Karpas-422 (cell line): ENCODE data around the gene KRTAP9-6. TPM values are rescaled to one million over a fixed set of nuclear protein-coding genes. Genes with fewer than 3 reads are reported as not detected.
"Not testable (repeated sequence)": the region's sequence is repeated elsewhere in the genome, so short reads cannot be mapped to it uniquely, and the experiment has no call there.

Experiments used
- DNase-seq: peaks from one replicate; pipeline ENCODE4 v3.0.0-alpha.2; 2015
- H2AFZ ChIP-seq: fragments of 200-600 bp; sonication (generic); 2 replicates; pipeline ENCODE4 v1.6.1; 2014; ENCODE audit warnings: antibody characterized with exemption, low read length, mixed read lengths
- H3K27ac ChIP-seq: fragments of 200-600 bp; sonication (generic); 2 replicates; pipeline ENCODE4 v1.5.1; 2014; ENCODE audit warnings: mild to moderate bottlenecking, low read length, moderate library complexity
- H3K27me3 ChIP-seq: fragments of 200-600 bp; sonication (generic); 2 replicates; pipeline ENCODE4 v1.6.1; 2014; ENCODE audit warnings: low read length, mixed read lengths
- H3K36me3 ChIP-seq: fragments of 200-600 bp; sonication (generic); 2 replicates; pipeline ENCODE4 v1.6.1; 2014; ENCODE audit warnings: low read length, mixed read lengths; ENCODE audit not compliant: insufficient read depth
- H3K4me1 ChIP-seq: fragments of 200-600 bp; sonication (generic); 2 replicates; pipeline ENCODE4 v1.6.1; 2014; ENCODE audit warnings: mild to moderate bottlenecking, low read length, mixed read lengths
- H3K4me2 ChIP-seq: fragments of 200-600 bp; sonication (generic); 2 replicates; pipeline ENCODE4 v1.6.1; 2014; ENCODE audit warnings: low read length, low read depth, mild to moderate bottlenecking; ENCODE audit not compliant: poor library complexity, severe bottlenecking
- H3K4me3 ChIP-seq: fragments of 200-600 bp; sonication (generic); 2 replicates; pipeline ENCODE4 v1.5.1; 2014; ENCODE audit warnings: mild to moderate bottlenecking, antibody characterized with exemption, low read length, mixed read lengths
- H3K79me2 ChIP-seq: fragments of 200-600 bp; sonication (generic); 2 replicates; pipeline ENCODE4 v1.6.1; 2014; ENCODE audit warnings: mild to moderate bottlenecking, low read length, mixed read lengths
- H3K9ac ChIP-seq: fragments of 200-600 bp; sonication (generic); 2 replicates; pipeline ENCODE4 v1.6.0; 2014; ENCODE audit warnings: low read length
- H3K9me2 ChIP-seq: fragments of 200-600 bp; sonication (generic), shearing (Covaris generic); replicated peaks from 2 replicates; pipeline ENCODE4 v1.6.0; 2014; ENCODE audit warnings: mild to moderate bottlenecking, low read length, moderate library complexity; ENCODE audit not compliant: insufficient read depth
- H3K9me3 ChIP-seq: fragments of 300-700, 200-600 bp; sonication (generic); 2 replicates; pipeline ENCODE4 v1.6.1; 2014; ENCODE audit warnings: low read length, mixed read lengths
- H4K20me1 ChIP-seq: fragments of 200-600 bp; sonication (generic); 2 replicates; pipeline ENCODE4 v1.6.1; 2014; ENCODE audit warnings: mild to moderate bottlenecking, antibody characterized with exemption, low read length, low read depth; ENCODE audit not compliant: insufficient read depth
- total RNA-seq: library from RNA; depleted of rRNA; stranded (reverse); fragments of >200 nt; shearing (Covaris generic); gene quantifications from 2 replicates; pipeline ENCODE4 v1.2.3, GENCODE V29; 2014; ENCODE audit warnings: low replicate concordance; rRNA removed

Gene KRTAP9-6
- not detected in 2 replicates for total RNA-seq

- Histone ChIP-seq H3K9me2 (no peaks in the 10 kb centered on the region), H3K27me3 (0 out of 2 replicates have a peak, but pooled peaks cover 2% of the 10 kb centered on the region), H3K9ac (no peak within 1 kb of the TSS), H3K27ac (no peak within 1 kb of the TSS), H3K9me3 (no peaks in the 10 kb centered on the region), H3K36me3 (no peaks in the 10 kb centered on the region), H3K4me2 (no peak within 1 kb of the TSS), H3K79me2 (no peaks in the 10 kb centered on the region), H2AFZ (no peak within 1 kb of the TSS), H3K4me1 (no peaks in the 10 kb centered on the region), H4K20me1 (no peaks in the 10 kb centered on the region), H3K4me3 (no peak within 1 kb of the TSS)
- DNase-seq = no peak
Observed at GRCh38 chr17:41265078-41265477, at the start of gene KRTAP9-6. TSS of gene KRTAP9-6 (plus strand) at chr17:41265378. CDS start at chr17:41265378, 0 bp downstream.

DNA sequence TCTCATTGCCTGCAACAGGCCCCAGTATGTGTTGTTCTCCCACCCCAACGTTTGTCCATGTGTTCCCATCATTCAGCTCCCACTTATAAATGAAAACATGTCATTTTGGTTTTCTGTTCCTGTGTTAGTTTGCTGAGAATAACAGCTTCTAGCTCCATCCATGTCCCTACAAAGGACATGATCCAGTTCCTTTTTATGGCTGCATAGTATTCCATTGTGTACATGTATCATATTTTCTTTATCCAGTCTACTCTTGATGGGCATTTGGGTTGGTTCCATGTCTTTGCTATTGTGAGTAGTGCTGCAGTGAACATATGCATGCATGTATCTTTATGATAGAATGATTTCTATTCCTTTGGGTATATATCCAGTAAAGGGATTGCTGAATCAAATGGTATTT is 49.5 kb upstream of the KRTAP9-6 start:
- Histone ChIP-seq H4K20me1 (no peaks in the 10 kb centered on the region), H3K4me1 (no peaks in the 10 kb centered on the region), H3K27me3 (no peaks in the 10 kb centered on the region), H3K9ac (no peak overlapping the region), H3K9me3 (no peaks in the 10 kb centered on the region), H2AFZ (no peak overlapping the region), H3K4me3 (no peak overlapping the region), H3K79me2 (no peaks in the 10 kb centered on the region), H3K27ac (no peak overlapping the region), H3K36me3 (no peaks in the 10 kb centered on the region), H3K4me2 (no peak overlapping the region), H3K9me2 (no peaks in the 10 kb centered on the region)
- no peak for DNase-seq

GRCh38 chr17:41223821-41224220 is 41.4 kb upstream of the KRTAP9-6 start:
- no peak for DNase-seq
- no peaks in the 10 kb centered on the region for H4K20me1 ChIP-seq
- no peak overlapping the region for H3K4me2 ChIP-seq

DNA sequence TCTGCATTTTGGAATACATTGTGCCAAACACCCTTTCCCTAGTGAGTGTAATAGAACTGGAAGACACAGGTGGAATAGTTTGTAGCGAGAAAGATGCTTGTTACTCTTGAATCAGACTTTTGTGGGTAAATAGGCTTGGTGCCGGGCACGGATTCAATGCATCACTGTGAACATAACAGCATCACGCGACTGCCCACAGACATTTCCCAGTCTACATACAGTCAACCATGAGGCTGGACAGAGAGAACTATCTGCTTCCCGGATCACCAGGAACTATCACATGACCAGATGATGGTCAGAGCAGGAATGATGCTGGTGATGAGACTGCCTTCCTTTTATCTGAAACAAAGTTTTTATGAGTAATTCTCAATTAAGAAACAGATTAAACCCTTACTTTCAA is 39.1 kb upstream of the KRTAP9-6 start:
- H3K4me3 ChIP-seq = no peak overlapping the region
- H3K27me3 ChIP-seq = no peaks in the 10 kb centered on the region
- H3K9ac ChIP-seq = no peak overlapping the region
- H3K9me2 ChIP-seq = no peaks in the 10 kb centered on the region
- H2AFZ ChIP-seq = no peak overlapping the region
- no peaks in the 10 kb centered on the region for H3K4me1 ChIP-seq
- no peak overlapping the region for H3K27ac ChIP-seq
- no peak for DNase-seq
- H3K79me2 ChIP-seq = no peaks in the 10 kb centered on the region
- H4K20me1 ChIP-seq = no peaks in the 10 kb centered on the region
- no peaks in the 10 kb centered on the region for H3K36me3 ChIP-seq
- H3K9me3 ChIP-seq = no peaks in the 10 kb centered on the region
- no peak overlapping the region for H3K4me2 ChIP-seq

More at GRCh38 chr17:41223821-41224220, 41.4 kb upstream of the KRTAP9-6 start:
- Histone ChIP-seq H3K27ac (no peak overlapping the region), H2AFZ (no peak overlapping the region), H3K4me1 (no peaks in the 10 kb centered on the region), H3K27me3 (no peaks in the 10 kb centered on the region), H3K4me3 (no peak overlapping the region), H3K9me2 (no peaks in the 10 kb centered on the region), H3K9ac (no peak overlapping the region), H3K36me3 (no peaks in the 10 kb centered on the region), H3K9me3 (no peaks in the 10 kb centered on the region), H3K79me2 (no peaks in the 10 kb centered on the region)

DNA sequence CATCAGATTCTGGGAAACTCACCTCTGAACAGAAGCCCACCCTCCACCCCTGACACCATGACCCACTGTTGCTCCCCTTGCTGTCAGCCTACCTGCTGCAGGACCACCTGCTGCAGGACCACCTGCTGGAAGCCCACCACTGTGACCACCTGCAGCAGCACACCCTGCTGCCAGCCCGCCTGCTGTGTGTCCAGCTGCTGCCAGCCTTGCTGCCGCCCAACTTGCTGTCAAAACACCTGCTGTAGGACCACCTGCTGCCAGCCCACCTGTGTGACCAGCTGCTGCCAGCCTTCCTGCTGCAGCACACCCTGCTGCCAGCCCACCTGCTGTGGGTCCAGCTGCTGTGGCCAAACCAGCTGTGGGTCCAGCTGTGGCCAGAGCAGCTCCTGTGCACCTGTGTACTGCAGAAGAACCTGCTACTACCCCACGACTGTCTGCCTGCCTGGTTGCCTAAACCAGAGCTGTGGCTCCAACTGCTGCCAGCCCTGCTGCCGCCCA is 38.5 kb upstream of the KRTAP9-6 start, which contains the start of gene KRTAP9-2:
Gene KRTAP9-2 (plus strand): TSS at position 51 of the 498 bp plus-strand sequence. CDS start 7 bp downstream, at position 58.
- H3K4me1 ChIP-seq, H3K4me3 ChIP-seq, H3K27me3 ChIP-seq, H3K9me3 ChIP-seq, H3K27ac ChIP-seq, DNase-seq, H4K20me1 ChIP-seq, H3K9ac ChIP-seq, H3K4me2 ChIP-seq, H2AFZ ChIP-seq, H3K9me2 ChIP-seq, H3K36me3 ChIP-seq, H3K79me2 ChIP-seq: not testable (repeated sequence)

- no peak overlapping the region for H3K27ac ChIP-seq
Observed at GRCh38 chr17:41230094-41230493, 35.1 kb upstream of the KRTAP9-6 start.

DNA sequence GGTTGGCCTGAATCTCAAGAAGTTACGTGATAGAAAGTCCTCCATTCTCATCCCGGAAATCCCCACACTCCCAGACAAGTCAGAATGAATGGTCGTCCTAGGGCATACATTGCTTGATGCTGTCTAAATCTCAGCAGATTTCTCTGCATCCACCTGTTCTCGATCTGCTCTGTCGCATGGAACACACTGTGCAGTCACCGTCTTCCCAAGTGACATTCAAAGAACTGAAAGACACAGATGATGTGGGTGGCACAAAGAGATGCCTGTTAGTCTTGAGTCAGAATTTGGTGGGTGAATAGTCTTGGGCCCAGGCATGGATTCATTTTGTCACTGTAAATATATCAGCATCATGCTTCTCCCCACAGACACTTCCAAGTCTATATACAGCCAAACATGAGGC is 33.4 kb upstream of the KRTAP9-6 start:
- H3K27me3 ChIP-seq = no peaks in the 10 kb centered on the region
- H3K4me3 ChIP-seq = no peak overlapping the region
- no peak overlapping the region for H3K4me2 ChIP-seq
- no peak for DNase-seq
- H4K20me1 ChIP-seq = no peaks in the 10 kb centered on the region
- H3K4me1 ChIP-seq = no peaks in the 10 kb centered on the region
- no peak overlapping the region for H3K27ac ChIP-seq
- no peaks in the 10 kb centered on the region for H3K9me3 ChIP-seq
- H2AFZ ChIP-seq = no peak overlapping the region
- no peak overlapping the region for H3K9ac ChIP-seq
- no peaks in the 10 kb centered on the region for H3K36me3 ChIP-seq
- no peaks in the 10 kb centered on the region for H3K9me2 ChIP-seq
- no peaks in the 10 kb centered on the region for H3K79me2 ChIP-seq

More at GRCh38 chr17:41230094-41230493, 35.1 kb upstream of the KRTAP9-6 start:
- Histone ChIP-seq H3K79me2 (no peaks in the 10 kb centered on the region), H2AFZ (no peak overlapping the region), H3K9me3 (no peaks in the 10 kb centered on the region), H3K9me2 (no peaks in the 10 kb centered on the region), H3K27me3 (no peaks in the 10 kb centered on the region), H3K4me3 (no peak overlapping the region), H3K4me2 (no peak overlapping the region), H3K9ac (no peak overlapping the region), H4K20me1 (no peaks in the 10 kb centered on the region), H3K4me1 (no peaks in the 10 kb centered on the region), H3K36me3 (no peaks in the 10 kb centered on the region)
- DNase-seq = no peak

DNA sequence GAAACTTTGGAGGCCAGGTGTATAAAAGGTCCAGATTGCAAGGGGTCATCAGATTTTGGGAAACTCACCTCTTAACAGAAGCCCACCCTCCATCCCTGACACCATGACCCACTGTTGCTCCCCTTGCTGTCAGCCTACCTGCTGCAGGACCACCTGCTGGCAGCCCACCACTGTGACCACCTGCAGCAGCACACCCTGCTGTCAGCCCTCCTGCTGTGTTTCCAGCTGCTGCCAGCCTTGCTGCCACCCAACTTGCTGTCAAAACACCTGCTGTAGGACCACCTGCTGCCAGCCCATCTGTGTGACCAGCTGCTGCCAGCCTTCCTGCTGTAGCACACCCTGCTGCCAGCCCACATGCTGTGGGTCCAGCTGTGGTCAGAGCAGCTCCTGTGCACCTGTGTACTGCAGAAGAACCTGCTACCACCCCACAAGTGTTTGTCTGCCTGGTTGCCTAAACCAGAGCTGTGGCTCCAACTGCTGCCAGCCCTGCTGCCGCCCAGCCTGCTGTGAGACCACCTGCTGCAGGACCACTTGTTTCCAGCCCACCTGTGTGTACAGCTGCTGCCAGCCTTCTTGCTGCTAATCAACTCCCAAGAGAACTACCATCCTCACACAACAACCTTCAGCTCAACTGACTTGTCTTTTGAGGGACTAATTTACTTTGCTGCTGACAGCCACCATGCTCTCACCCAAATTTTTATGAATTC is 32.6 kb upstream of the KRTAP9-6 start, which contains the start of gene KRTAP9-3:
Gene KRTAP9-3 (plus strand): TSS at position 51 of the 707 bp plus-strand sequence. CDS start 53 bp downstream, at position 104.
- H3K9ac ChIP-seq, H3K79me2 ChIP-seq, H4K20me1 ChIP-seq, H3K4me3 ChIP-seq, H3K27me3 ChIP-seq, H3K9me2 ChIP-seq, DNase-seq, H2AFZ ChIP-seq, H3K4me2 ChIP-seq, H3K9me3 ChIP-seq, H3K36me3 ChIP-seq, H3K27ac ChIP-seq, H3K4me1 ChIP-seq: not testable (repeated sequence)
